Measurements from ENCODE around the gene ZSWIM7. TPM values are rescaled to one million over a fixed set of nuclear protein-coding genes. Genes with fewer than 3 reads are reported as not detected.

ZSWIM7 gene
- total RNA-seq, 6 experiments from 2014 or later = 10.6 to 21.8 (median 11.8) TPM

- H3K27ac ChIP-seq = peak overlapping the region; percentile 73 to 93 (median 92)
- WGBS (ENCODE audit: insufficient coverage, low coverage, low lambda C conversion rate, missing lambda C conversion rate) = 29% methylated on average over 4 of the region's 4 CpGs
- TF ChIP-seq CTCF (IDR thresholded peaks at IDR 0.05) (no peak), POLR2A (IDR thresholded peaks at IDR 0.05) (peak; percentile 33)
- H3K4me3 ChIP-seq = no peak overlapping the region
- H3K27me3 ChIP-seq = no peaks in the 10 kb centered on the region
- H3K36me3 ChIP-seq = peaks cover 0 to 10% (median 1%) of the 10 kb centered on the region in 4 donors
- peaks cover 0 to 36% (median 11%) of the 10 kb centered on the region in 4 donors for H3K4me1 ChIP-seq
- H3K9me3 ChIP-seq = no peaks in the 10 kb centered on the region
- intact Hi-C loops (cut with DNase I) = no loop called here
- ATAC-seq = peak; percentile 68 to 83 (median 76)
- DNase-seq = peak; percentile 53 to 92 (median 72)
These were observed 41.3 kb upstream of the ZSWIM7 start for GRCh38 chr17:16040710-16041251.

GRCh38 chr17:16037636-16038035 is 38.1 kb upstream of the ZSWIM7 start:
- H3K4me1 ChIP-seq = peaks cover 0 to 22% (median 11%) of the 10 kb centered on the region in 4 donors
- peak in 2 of 4 donors; percentile 8 to 14 for ATAC-seq
- H3K27ac ChIP-seq = peak overlapping the region; percentile 73 to 93 (median 92)
- peak overlapping the region; percentile 32 to 56 (median 51) for H3K4me3 ChIP-seq
- H3K27me3 ChIP-seq = no peaks in the 10 kb centered on the region
- TF ChIP-seq POLR2A (IDR thresholded peaks at IDR 0.05) (no peak), CTCF (IDR thresholded peaks at IDR 0.05) (no peak)
- no peak for DNase-seq
- no peaks in the 10 kb centered on the region for H3K9me3 ChIP-seq
- peaks cover 0 to 37% (median 14%) of the 10 kb centered on the region in 4 donors for H3K36me3 ChIP-seq
- intact Hi-C loops (cut with DNase I) = no loop called here

GRCh38 chr17:16036261-16036660 is 36.8 kb upstream of the ZSWIM7 start:
- peaks cover 0 to 50% (median 24%) of the 10 kb centered on the region in 4 donors for H3K36me3 ChIP-seq
- 95% methylated on average over 2 of the region's 2 CpGs for WGBS (ENCODE audit: insufficient coverage, low coverage, low lambda C conversion rate, missing lambda C conversion rate)

GRCh38 chr17:16033729-16034349 is 34.3 kb upstream of the ZSWIM7 start:
- DNase-seq (no peak), ATAC-seq (no peak)
- Histone ChIP-seq H3K36me3 (peaks cover 7 to 75% (median 37%) of the 10 kb centered on the region in 4 donors), H3K4me1 (no peaks in the 10 kb centered on the region), H3K9me3 (no peaks in the 10 kb centered on the region), H3K27ac (no peak overlapping the region), H3K27me3 (no peaks in the 10 kb centered on the region), H3K4me3 (no peak overlapping the region)
- intact Hi-C loops (cut with DNase I) = no loop called here
- no peak for TF ChIP-seq POLR2A (IDR thresholded peaks at IDR 0.05)
- 79% methylated on average over 3 of the region's 7 CpGs for WGBS (ENCODE audit: insufficient coverage, low coverage, low lambda C conversion rate, missing lambda C conversion rate)

More at GRCh38 chr17:16036261-16036660, 36.8 kb upstream of the ZSWIM7 start:
- Histone ChIP-seq H3K4me1 (peaks cover 0 to 14% (median 4%) of the 10 kb centered on the region in 4 donors), H3K27ac (peak overlapping the region in 2 of 3 donors; percentile 13 to 92), H3K9me3 (no peaks in the 10 kb centered on the region), H3K27me3 (no peaks in the 10 kb centered on the region), H3K4me3 (no peak overlapping the region)
- ATAC-seq (no peak), DNase-seq (no peak)
- intact Hi-C loops (cut with DNase I) = no loop called here
- TF ChIP-seq POLR2A (IDR thresholded peaks at IDR 0.05) (no peak), CTCF (IDR thresholded peaks at IDR 0.05) (no peak)

Data from right lobe of liver (tissue), 6 donors.